ENCODE measurements around the gene RACK1.
A peak's percentile ranks its signal among the peaks of the same experiment; 100 is the strongest.

DNA sequence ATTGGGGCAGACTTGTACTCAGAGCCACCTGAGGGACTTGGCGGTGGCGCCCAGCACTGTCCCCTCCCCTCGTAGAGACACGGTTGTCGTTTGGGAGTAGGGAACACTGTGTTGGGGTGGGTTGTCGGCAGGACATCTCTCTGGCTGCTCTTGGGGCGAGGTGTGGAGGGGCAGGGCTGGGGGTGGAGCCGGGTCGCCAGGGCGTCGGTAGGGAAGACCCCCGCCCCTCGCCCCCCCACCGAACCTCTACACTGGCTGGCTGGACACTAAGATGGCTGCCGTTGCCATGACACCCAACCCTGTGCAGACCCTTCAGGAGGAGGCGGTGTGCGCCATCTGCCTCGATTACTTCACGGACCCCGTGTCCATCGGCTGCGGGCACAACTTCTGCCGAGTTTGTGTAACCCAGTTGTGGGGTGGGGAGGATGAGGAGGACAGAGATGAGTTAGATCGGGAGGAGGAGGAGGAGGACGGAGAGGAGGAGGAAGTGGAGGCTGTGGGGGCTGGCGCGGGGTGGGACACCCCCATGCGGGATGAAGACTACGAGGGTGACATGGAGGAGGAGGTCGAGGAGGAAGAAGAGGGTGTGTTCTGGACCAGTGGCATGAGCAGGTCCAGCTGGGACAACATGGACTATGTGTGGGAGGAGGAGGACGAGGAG lies 19.8 kb downstream of the RACK1 start:
- TF ChIP-seq EZH2phosphoT487 (IDR thresholded peaks at IDR 0.05; ENCODE audit: borderline replicate concordance, low read depth) = no peak
- TF ChIP-seq POLR2AphosphoS5 (IDR thresholded peaks at IDR 0.05; ENCODE audit: low read depth, low read length) = peak; percentile 2; the same call in 1 of the 2 replicates
- TF ChIP-seq CTCF (IDR thresholded peaks at IDR 0.05) = no peak
- no peak for TF ChIP-seq SIN3A (IDR thresholded peaks at IDR 0.05; ENCODE audit: borderline replicate concordance, low read depth, low read length)
- no peak for TF ChIP-seq EP300 (IDR thresholded peaks at IDR 0.05; ENCODE audit: borderline replicate concordance in 1 of 2, low read depth in 1 of 2, low read length in 1 of 2)
- no peak for TF ChIP-seq SMC3 (IDR thresholded peaks at IDR 0.05; ENCODE audit: low read depth, low read length)
- no peak for TF ChIP-seq FOXJ3 (CRISPR knock-in tag; IDR thresholded peaks at IDR 0.05)
- TF ChIP-seq RXRA (IDR thresholded peaks at IDR 0.05; ENCODE audit: borderline replicate concordance, low read depth) = no peak
- TF ChIP-seq CHD2 (IDR thresholded peaks at IDR 0.05; ENCODE audit: low read length, partially characterized antibody) = no peak
- TF ChIP-seq ZBTB33 (IDR thresholded peaks at IDR 0.05; ENCODE audit: borderline replicate concordance, low read depth) = no peak
- no peak for TF ChIP-seq MAX (IDR thresholded peaks at IDR 0.05; ENCODE audit: low read depth)
- TF ChIP-seq RCOR1 (IDR thresholded peaks at IDR 0.05; ENCODE audit: low read length) = no peak
- TF ChIP-seq FOXM1 (IDR thresholded peaks at IDR 0.05; ENCODE audit: low read depth) = no peak
